K562 (cell line): ENCODE data around the gene KLK5.

ENCODE experiments used
- CTCF ChIP-seq, 3 experiments: IDR thresholded peaks in 2 of 3; conservative IDR thresholded peaks in 1 of 3; 2 replicates each; pipeline ENCODE4 v1.5.1; 2011 to 2012; ENCODE audit warnings: low read length in 3 of 3, mild to moderate bottlenecking in 3 of 3, control low read depth in 2 of 3, improper control_type of control experiment in 1 of 3, inconsistent platforms in 1 of 3, low read depth in 1 of 3, mixed read lengths in 1 of 3, moderate library complexity in 1 of 3; ENCODE audit not compliant: insufficient read depth in 2 of 3
- ETS1 ChIP-seq: conservative IDR thresholded peaks from 2 replicates; pipeline ENCODE4 v1.6.1; 2011; ENCODE audit warnings: low read depth, mild to moderate bottlenecking, low read length; ENCODE audit not compliant: control insufficient read depth
- NELFE ChIP-seq: IDR thresholded peaks from 2 replicates; pipeline ENCODE4 v1.6.1; 2011; ENCODE audit warnings: mild to moderate bottlenecking; ENCODE audit not compliant: insufficient read depth, insufficient read length
- STAG1 ChIP-seq: sonication (generic); formaldehyde crosslinking; IDR thresholded peaks from 2 replicates; pipeline ENCODE4 v1.5.0; 2020; ENCODE audit warnings: missing genetic modification reagents, borderline replicate concordance

- no peak for TF ChIP-seq CTCF (IDR thresholded peaks at IDR 0.05 in 2 of 3, conservative IDR thresholded peaks at IDR 0.05 in 1 of 3; ENCODE audit: insufficient read depth in 2 of 3, low read depth in 1 of 3, low read length in 3 of 3)
- TF ChIP-seq NELFE, result no peak
- TF ChIP-seq STAG1 (CRISPR knock-in tag), result no peak
- no peak for TF ChIP-seq ETS1
Observed at GRCh38 chr19:50963381-50963780, 10.5 kb upstream of the KLK5 start.
